Bronchial epithelial cell (primary cell): Measurements from ENCODE around the gene CREBBP. TPM values are rescaled to one million over a fixed set of nuclear protein-coding genes. Genes with fewer than 3 reads are reported as not detected.

Experiments
- DNase-seq: peaks from one replicate; pipeline ENCODE4 v3.0.0-alpha.2; 2010; ENCODE audit warnings: low read depth
- FAIRE-seq: peaks from 2 replicates; lab custom pipeline; 2011; peaks lifted over from hg19 to GRCh38; lab: Jason Lieb, UNC
- H3K27me3 ChIP-seq: 2 replicates; pipeline ENCODE4 v1.5.1; 2011; ENCODE audit warnings: low read length; ENCODE audit not compliant: control insufficient read depth, insufficient read depth
- H3K36me3 ChIP-seq: 2 replicates; pipeline ENCODE4 v1.5.1; 2011; ENCODE audit warnings: low read length; ENCODE audit not compliant: control insufficient read depth, insufficient read depth
- H3K4me3 ChIP-seq: 2 replicates; pipeline ENCODE4 v1.5.1; 2011; ENCODE audit warnings: mild to moderate bottlenecking, low read depth, low read length, control low read depth
- total RNA-seq: library from RNA; depleted of rRNA; stranded (reverse); fragments of >200 nt; gene quantifications from 2 replicates; pipeline ENCODE4 v1.2.1, GENCODE V29; 2014
- TF ChIP-seq, protein P1 (sequence below): IDR thresholded peaks from 2 replicates; pipeline ENCODE4 v1.5.1; 2011; ENCODE audit warnings: mild to moderate bottlenecking, moderate library complexity, low read length, control low read depth, inconsistent platforms; ENCODE audit not compliant: insufficient read depth, severe bottlenecking

CREBBP gene
- total RNA-seq, 1 donor from 2014 or later = 7.4 TPM

DNA sequence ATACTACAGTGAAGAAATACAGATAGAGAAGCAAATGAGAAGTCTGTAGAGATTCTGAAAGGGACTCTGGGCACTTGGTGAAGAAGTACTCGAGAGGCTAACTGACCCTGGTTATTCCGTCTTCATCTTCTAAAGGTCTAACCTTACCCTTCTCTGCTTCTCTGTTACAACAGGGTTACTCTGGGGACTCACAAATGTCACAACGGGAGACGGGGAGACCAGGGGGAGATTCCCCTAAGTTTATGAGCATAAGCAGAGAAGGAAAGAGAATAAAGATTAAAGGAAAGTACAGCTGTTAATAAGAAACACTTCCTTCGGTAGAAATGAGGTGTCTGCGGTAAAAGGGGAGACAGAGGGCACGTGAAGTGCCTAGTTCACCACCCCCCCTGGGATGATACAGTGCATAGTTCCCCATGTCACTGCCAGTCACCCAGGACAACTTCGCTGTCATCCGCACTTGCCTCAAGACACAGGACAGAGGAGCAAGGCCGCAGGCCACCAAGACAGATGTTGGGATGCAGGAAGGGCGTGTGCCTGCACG, 88.0 kb downstream of the CREBBP start:
- H3K4me3 ChIP-seq = no peak overlapping the region
- TF ChIP-seq, protein P1, sequence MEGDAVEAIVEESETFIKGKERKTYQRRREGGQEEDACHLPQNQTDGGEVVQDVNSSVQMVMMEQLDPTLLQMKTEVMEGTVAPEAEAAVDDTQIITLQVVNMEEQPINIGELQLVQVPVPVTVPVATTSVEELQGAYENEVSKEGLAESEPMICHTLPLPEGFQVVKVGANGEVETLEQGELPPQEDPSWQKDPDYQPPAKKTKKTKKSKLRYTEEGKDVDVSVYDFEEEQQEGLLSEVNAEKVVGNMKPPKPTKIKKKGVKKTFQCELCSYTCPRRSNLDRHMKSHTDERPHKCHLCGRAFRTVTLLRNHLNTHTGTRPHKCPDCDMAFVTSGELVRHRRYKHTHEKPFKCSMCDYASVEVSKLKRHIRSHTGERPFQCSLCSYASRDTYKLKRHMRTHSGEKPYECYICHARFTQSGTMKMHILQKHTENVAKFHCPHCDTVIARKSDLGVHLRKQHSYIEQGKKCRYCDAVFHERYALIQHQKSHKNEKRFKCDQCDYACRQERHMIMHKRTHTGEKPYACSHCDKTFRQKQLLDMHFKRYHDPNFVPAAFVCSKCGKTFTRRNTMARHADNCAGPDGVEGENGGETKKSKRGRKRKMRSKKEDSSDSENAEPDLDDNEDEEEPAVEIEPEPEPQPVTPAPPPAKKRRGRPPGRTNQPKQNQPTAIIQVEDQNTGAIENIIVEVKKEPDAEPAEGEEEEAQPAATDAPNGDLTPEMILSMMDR = no peak
- DNase-seq (no peak), FAIRE-seq (no peak)
- H3K36me3 ChIP-seq = peaks cover 12% of the 10 kb centered on the region
- H3K27me3 ChIP-seq = no peaks in the 10 kb centered on the region

DNA sequence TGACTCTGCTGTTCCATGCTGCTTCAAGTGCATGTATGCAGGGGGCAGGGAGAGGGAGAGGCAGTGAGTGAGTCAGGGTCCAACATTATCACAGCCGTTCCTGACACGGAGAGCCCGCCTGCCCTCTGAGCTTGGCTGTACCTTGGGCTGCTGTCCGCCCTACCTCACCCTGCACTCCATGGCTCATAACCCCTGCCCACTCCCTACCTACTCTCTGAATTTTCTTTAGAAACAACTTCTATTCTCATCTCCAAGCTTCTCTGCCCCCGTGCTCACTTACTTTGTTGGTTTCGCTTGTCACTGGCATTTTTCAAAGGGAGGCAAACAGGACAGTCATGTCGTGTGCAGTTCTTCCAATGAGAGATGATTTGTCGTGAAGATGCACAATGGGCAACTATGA, 88.8 kb downstream of the CREBBP start:
- no peak overlapping the region for H3K4me3 ChIP-seq
- DNase-seq (no peak), FAIRE-seq (no peak)
- TF ChIP-seq, protein P1 = no peak
- H3K36me3 ChIP-seq = peaks cover 12% of the 10 kb centered on the region
- H3K27me3 ChIP-seq = no peaks in the 10 kb centered on the region

DNA sequence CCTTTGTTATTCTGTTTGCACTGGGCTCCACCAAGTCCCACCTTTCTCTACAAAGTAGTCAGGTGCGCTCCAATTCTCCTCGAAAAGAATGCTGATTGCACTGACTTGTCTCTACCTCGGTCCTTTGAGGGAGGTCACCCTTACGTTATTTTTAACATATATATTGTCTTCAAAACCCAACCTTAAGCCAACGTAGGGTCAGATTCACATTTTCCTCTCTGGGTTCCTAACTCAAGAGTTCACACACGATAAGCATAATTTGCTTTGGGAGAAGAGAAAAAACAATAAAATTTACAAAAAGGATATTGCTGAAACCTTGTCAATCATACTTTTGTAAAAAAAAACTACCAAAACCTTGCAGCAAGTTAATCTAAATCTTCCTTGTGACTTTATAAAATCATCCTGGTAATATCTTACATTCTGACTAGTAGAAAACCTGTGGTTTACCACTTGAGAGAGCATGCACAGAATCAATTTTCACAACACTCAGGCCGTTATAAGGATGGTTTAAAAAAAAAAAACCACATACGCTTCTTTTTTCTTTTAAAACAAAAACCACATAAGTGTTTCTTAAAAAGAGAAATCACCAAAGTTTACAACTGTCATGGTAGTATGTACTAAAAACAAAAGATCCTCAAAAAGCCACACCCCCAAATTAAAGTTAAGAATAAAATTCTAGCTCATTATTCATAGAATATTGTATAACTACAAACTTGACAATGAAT, 91.0 kb downstream of the CREBBP start:
- Histone ChIP-seq H3K36me3 (peaks cover 12% of the 10 kb centered on the region), H3K27me3 (no peaks in the 10 kb centered on the region), H3K4me3 (no peak overlapping the region)
- TF ChIP-seq, protein P1 = no peak
- FAIRE-seq (no peak), DNase-seq (no peak)

DNA sequence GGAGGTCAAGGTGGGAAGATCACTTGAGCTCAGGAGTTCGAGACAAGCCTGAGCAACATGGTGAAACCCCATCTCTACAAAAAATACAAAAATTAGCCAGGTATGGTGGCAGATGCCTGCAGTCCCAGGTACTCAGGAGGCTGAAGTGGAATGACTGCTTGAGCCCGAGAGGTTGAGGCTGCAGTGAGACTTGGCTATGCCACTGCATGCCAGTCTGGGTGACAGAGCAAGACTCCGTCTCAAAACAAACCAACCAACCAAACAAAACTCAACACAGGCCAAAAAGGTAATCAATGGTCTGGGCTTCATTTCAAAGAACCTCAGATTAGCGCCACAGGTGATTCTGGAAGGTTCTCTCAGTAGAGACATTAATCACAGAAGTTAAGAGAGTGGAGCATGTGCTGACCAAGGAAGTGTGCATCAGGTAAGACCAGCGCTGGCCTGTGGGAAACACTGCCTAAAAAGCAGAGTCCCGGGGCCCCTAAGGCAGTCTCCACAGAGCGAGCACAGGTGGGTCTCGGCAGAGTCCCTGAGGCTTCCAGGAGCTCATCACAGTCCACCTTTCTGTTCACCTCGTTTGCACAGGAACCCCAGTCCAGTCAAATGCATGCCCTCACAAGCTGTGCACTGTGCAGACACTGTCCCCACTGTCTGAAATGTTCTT, 91.7 kb downstream of the CREBBP start:
- FAIRE-seq (no peak), DNase-seq (no peak)
- Histone ChIP-seq H3K36me3 (peaks cover 12% of the 10 kb centered on the region), H3K4me3 (no peak overlapping the region), H3K27me3 (no peaks in the 10 kb centered on the region)
- TF ChIP-seq, protein P1 = no peak

DNA sequence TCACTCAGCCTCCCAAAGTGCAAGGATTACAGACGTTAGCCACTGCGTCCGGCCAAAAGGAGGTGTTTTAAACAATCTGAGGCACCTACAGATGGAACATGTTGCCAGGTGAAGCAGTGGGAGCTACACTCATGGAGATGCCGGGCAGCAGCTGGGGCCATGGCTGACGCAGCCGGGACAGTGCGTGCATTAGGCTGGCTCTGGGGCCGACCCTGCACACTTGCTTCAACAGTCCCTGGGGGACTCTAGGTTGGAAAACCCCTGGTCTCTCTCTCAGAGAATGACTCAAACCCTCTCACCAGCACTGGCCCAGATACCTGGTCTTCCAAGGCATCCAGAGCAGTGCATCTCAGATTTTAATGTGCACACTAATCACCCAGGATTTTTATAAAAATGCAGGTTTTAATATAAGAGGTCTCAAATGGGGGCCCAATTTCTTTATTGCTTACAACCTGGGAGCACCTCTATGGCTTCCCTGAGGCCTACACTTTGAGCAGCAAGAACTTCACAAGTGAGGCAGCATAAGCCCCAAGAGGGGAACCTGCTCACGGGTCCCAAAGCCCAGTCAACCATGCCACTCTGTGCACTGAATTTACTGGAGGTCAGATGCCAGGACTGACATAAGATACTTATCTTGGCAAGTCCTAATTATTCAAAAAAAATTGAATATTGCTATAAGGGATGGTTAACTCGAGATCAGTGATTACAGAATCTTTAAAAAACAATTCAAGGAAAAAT, 92.4 kb downstream of the CREBBP start:
- TF ChIP-seq, protein P1 = no peak
- no peak for FAIRE-seq
- no peak overlapping the region for H3K4me3 ChIP-seq
- H3K36me3 ChIP-seq = peaks cover 15% of the 10 kb centered on the region
- DNase-seq = no peak
- no peaks in the 10 kb centered on the region for H3K27me3 ChIP-seq
